Panc1 (cell line): Measurements from ENCODE around the gene AMER1. TPM values are rescaled to one million over a fixed set of nuclear protein-coding genes. Genes with fewer than 3 reads are reported as not detected.

Experiments used
- ATAC-seq: fragments of 200-7000 bp; cut with Tn5 transposase; 2 replicates; pipeline ENCODE4 v1.9.1; 2020; ENCODE audit warnings: mild to moderate bottlenecking, moderate library complexity
- BruUV-seq: library from RNA; stranded (reverse); fragments of 400-500 nt; replicated peaks from 2 replicates; lab custom pipeline; 2021; lab: Mats Ljungman, UMichigan
- CTCF ChIA-PET: fragments of 300-600 bp; sonication (Branson Sonifier 250); formaldehyde crosslinking; loops from one replicate; lab custom pipeline; 2022; ENCODE audit warnings: antibody characterized with exemption; lab: Charles Lee
- POLR2A ChIA-PET: fragments of 300-600 bp; sonication (Branson Sonifier 250); formaldehyde crosslinking; loops from one replicate; lab custom pipeline; 2022; ENCODE audit warnings: antibody characterized with exemption; lab: Charles Lee
- DNase-seq: peaks from one replicate; pipeline ENCODE4 v3.0.0-alpha.2; 2010; ENCODE audit warnings: low read depth, low spot score
- H3K27ac ChIP-seq: 2 replicates; pipeline ENCODE4 v1.5.1; 2011; ENCODE audit warnings: mild to moderate bottlenecking, low read length, inconsistent platforms
- H3K27me3 ChIP-seq: fragments of 200-500 bp; sonication (Bioruptor generic); 2 replicates; pipeline ENCODE4 v1.6.0; 2014; ENCODE audit warnings: low read length, inconsistent platforms; ENCODE audit not compliant: control insufficient read depth, insufficient read depth
- H3K36me3 ChIP-seq: fragments of 200-500 bp; sonication (Bioruptor generic); 2 replicates; pipeline ENCODE4 v1.5.1; 2014; ENCODE audit warnings: inconsistent platforms, mild to moderate bottlenecking, low read length, moderate library complexity; ENCODE audit not compliant: control insufficient read depth, insufficient read depth
- H3K4me1 ChIP-seq: 2 replicates; pipeline ENCODE4 v1.5.1; 2011; ENCODE audit warnings: inconsistent platforms, mild to moderate bottlenecking, low read length, moderate library complexity; ENCODE audit not compliant: control insufficient read depth, insufficient read depth
- H3K4me3 ChIP-seq, 2 experiments: 2 replicates each; pipeline ENCODE4 v1.5.1; 2011 to 2012; ENCODE audit warnings: low read depth in 2 of 2, low read length in 2 of 2, mild to moderate bottlenecking in 2 of 2, inconsistent platforms in 1 of 2, moderate library complexity in 1 of 2
- H3K9me3 ChIP-seq: fragments of 200-500 bp; sonication (Bioruptor generic); 2 replicates; pipeline ENCODE4 v1.5.1; 2014; ENCODE audit warnings: low read depth, mild to moderate bottlenecking, inconsistent platforms, low read length, moderate library complexity; ENCODE audit not compliant: control insufficient read depth, insufficient read depth
- CTCF ChIP-seq: fragments of 450-650 bp; IDR thresholded peaks from 2 replicates; pipeline ENCODE4 v1.5.1; 2017; ENCODE audit warnings: mild to moderate bottlenecking
- POLR2AphosphoS5 ChIP-seq: IDR thresholded peaks from 2 replicates; pipeline ENCODE4 v1.6.1; 2012; ENCODE audit warnings: mild to moderate bottlenecking, low read depth, low read length, moderate library complexity
- REST ChIP-seq, 2 experiments: IDR thresholded peaks; 2 replicates each; pipeline ENCODE4 v1.6.1; 2011 to 2012; ENCODE audit warnings: low read depth in 2 of 2, control low read depth in 1 of 2, low read length in 1 of 2, mild to moderate bottlenecking in 1 of 2, moderate library complexity in 1 of 2; ENCODE audit not compliant: insufficient read depth in 1 of 2
- SIN3A ChIP-seq: IDR thresholded peaks from 2 replicates; pipeline ENCODE4 v1.6.1; 2012; ENCODE audit warnings: low read depth, mild to moderate bottlenecking, low read length, moderate library complexity, borderline replicate concordance; ENCODE audit not compliant: insufficient read depth
- TCF7L2 ChIP-seq: IDR thresholded peaks from 2 replicates; pipeline ENCODE4 v1.6.1; 2011; ENCODE audit warnings: mild to moderate bottlenecking, low read depth, low read length, inconsistent platforms
- in situ Hi-C: cut with HindIII; loops from 2 replicates; pipeline ENCODE4 v1.10.0; 2016; ENCODE audit warnings: low sequenced_read_pairs, low pct_unique_long_range_greater_than_20kb
- intact Hi-C: fragments of 100-400 bp; cut with micrococcal nuclease; formaldehyde crosslinking; loops from one replicate; pipeline ENCODE4 v1.10.0; 2022; ENCODE audit not compliant: unreplicated experiment
- total RNA-seq: library from RNA; stranded (reverse); gene quantifications from one replicate; pipeline ENCODE4 v1.2.1, GENCODE V29; 2021; ENCODE audit not compliant: unreplicated experiment

The AMER1 gene
- total RNA-seq, 1 experiment from 2014 or later, result 3.9 TPM

GRCh38 chrX:64187762-64188150 is 17.8 kb downstream of the AMER1 start:
- POLR2A ChIA-PET, result no interaction called here
- in situ Hi-C loops, result no loop called here
- intact Hi-C loops, result no loop called here

GRCh38 chrX:64186974-64187761 is 18.3 kb downstream of the AMER1 start:
- Histone ChIP-seq H3K4me3 (no peak overlapping the region), H3K9me3 (no peaks in the 10 kb centered on the region), H3K27me3 (no peaks in the 10 kb centered on the region), H3K27ac (no peak overlapping the region), H3K4me1 (no peaks in the 10 kb centered on the region), H3K36me3 (no peaks in the 10 kb centered on the region)
- ATAC-seq (no peak), DNase-seq (no peak)
- ChIA-PET CTCF (no interaction called here), POLR2A (no interaction called here)
- intact Hi-C loops (no loop called here), in situ Hi-C loops (no loop called here)
- BruUV-seq, result no TSS peak
- TF ChIP-seq SIN3A (no peak), TCF7L2 (no peak), CTCF (no peak), REST (IDR thresholded peaks at IDR 0.05; ENCODE audit: insufficient read depth in 1 of 2, low read depth in 2 of 2, low read length in 1 of 2) (no peak), POLR2AphosphoS5 (no peak)

More at GRCh38 chrX:64187762-64188150, 17.8 kb downstream of the AMER1 start:
- Histone ChIP-seq H3K36me3 (no peaks in the 10 kb centered on the region), H3K9me3 (no peaks in the 10 kb centered on the region), H3K4me3 (no peak overlapping the region), H3K27me3 (no peaks in the 10 kb centered on the region), H3K4me1 (no peaks in the 10 kb centered on the region), H3K27ac (no peak overlapping the region)
- no peak for ATAC-seq
- DNase-seq, result no peak
- BruUV-seq, result no TSS peak
- CTCF ChIA-PET, result no interaction called here
- TF ChIP-seq CTCF, result no peak
- no peak for TF ChIP-seq POLR2AphosphoS5
- no peak for TF ChIP-seq SIN3A
- TF ChIP-seq REST (IDR thresholded peaks at IDR 0.05; ENCODE audit: insufficient read depth in 1 of 2, low read depth in 2 of 2, low read length in 1 of 2), result no peak
- no peak for TF ChIP-seq TCF7L2
